ENCODE measurements around the gene LIPC. TPM values are rescaled to one million over a fixed set of nuclear protein-coding genes. Genes with fewer than 3 reads are reported as not detected.

Gene LIPC
- total and polyA plus RNA-seq, 9 of the 15 experiments (the other 6 are each of a cell fraction or from before 2014, with no cell fraction given) = 0.07 to 0.41 (median 0.11) TPM; not detected in 2

DNA sequence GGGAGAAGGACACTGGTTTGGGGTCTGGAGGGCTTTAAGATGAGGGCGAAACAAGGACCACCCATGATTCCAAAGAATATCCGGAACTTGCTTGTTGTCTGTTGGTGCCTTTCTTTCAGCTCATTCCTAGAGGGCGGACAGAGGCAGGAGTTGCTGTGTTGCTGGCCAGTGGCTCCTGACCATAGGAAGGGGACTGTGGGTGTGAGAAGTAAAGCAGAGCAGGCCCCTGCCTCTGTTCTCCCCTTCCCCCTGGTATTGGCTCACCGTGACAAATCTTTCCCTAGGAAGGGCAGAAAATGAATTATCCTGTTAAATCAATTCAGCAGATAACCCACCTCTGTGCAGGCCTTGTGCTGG, 89.1 kb downstream of the LIPC start:
- H3K27ac ChIP-seq (ENCODE audit: extremely low read depth, low read depth, low read length) = peak overlapping the region; percentile 80
- POLR2A ChIA-PET = interaction anchor here (0.6 to 1.6 kb wide), 5 partner anchors 9 to 116 kb away, joined by 3 to 7 read pairs (median 4); no protein-coding TSS in a partner anchor
- H3K9ac ChIP-seq (ENCODE audit: insufficient read depth in 1 of 2, low read depth in 2 of 2, low read length in 2 of 2) = peak overlapping the region; percentile 67 to 79; a peak in 3 of 4 replicates
- no peaks in the 10 kb centered on the region for H4K20me1 ChIP-seq (replicated peaks; ENCODE audit: control insufficient read depth, insufficient read depth, low read length)
- DNase-seq (ENCODE audit: extremely low read depth in 1 of 4, low spot score in 3 of 4) (peak in 1 of 4 experiments; percentile 22), ATAC-seq (peak; percentile 30), FAIRE-seq (no peak)
- H3K4me2 ChIP-seq (ENCODE audit: insufficient read depth, low read length) = peak overlapping the region; percentile 81
- no peaks in the 10 kb centered on the region for H3K9me3 ChIP-seq (replicated peaks; ENCODE audit: control insufficient read depth, insufficient read depth, low read depth, low read length)
- TSS peak; percentile 94 for BruUV-seq (replicated peaks)
- no peaks in the 10 kb centered on the region for H3K9me1 ChIP-seq (ENCODE audit: control insufficient read depth, insufficient read depth, low read length)
- no peaks in the 10 kb centered on the region for H3K36me3 ChIP-seq (ENCODE audit: control insufficient read depth, insufficient read depth, low read length)
- no peaks in the 10 kb centered on the region for H3K79me2 ChIP-seq (ENCODE audit: control insufficient read depth, insufficient read depth, low read length)
- WGBS (ENCODE audit: insufficient coverage, low coverage, missing lambda C conversion rate) = 56% methylated on average over 4 of the region's 4 CpGs
- intact Hi-C loops (cut with micrococcal nuclease) (no loop called here), in situ Hi-C loops (cut with MboI) (no loop called here)
- H2AFZ ChIP-seq (ENCODE audit: low read depth, low read length) = peak overlapping the region; percentile 79
- CTCF ChIA-PET (ENCODE audit: low intra/inter-chr PET ratio) = no interaction called here
- peaks cover 36 to 52% of the 10 kb centered on the region in 2 experiments for H3K4me1 ChIP-seq (replicated peaks in 1 of 2; ENCODE audit: control insufficient read depth in 2 of 2, insufficient read depth in 2 of 2, low read length in 2 of 2)
- no peak for TF ChIP-seq CEBPG (CRISPR knock-in tag; IDR thresholded peaks at IDR 0.05)
- no peak for TF ChIP-seq CEBPG (tag; conservative IDR thresholded peaks at IDR 0.05 in 1 of 2, IDR thresholded peaks at IDR 0.05 in 1 of 2)
- peak; percentile 22 for TF ChIP-seq RBBP5 (IDR thresholded peaks at IDR 0.05; ENCODE audit: borderline replicate concordance, insufficient read depth, low read length, poor library complexity, severe bottlenecking)
- TF ChIP-seq TCFL5 (CRISPR knock-in tag; conservative IDR thresholded peaks at IDR 0.05) = no peak
- TF ChIP-seq ZNF134 (CRISPR knock-in tag; conservative IDR thresholded peaks at IDR 0.05) = no peak
- TF ChIP-seq FOXP1 (CRISPR knock-in tag; IDR thresholded peaks at IDR 0.05) = 0 out of 2 replicates have a peak, but pooled peaks have one; percentile 6
- no peak for TF ChIP-seq ZNF197 (CRISPR knock-in tag; IDR thresholded peaks at IDR 0.05; ENCODE audit: low read depth)
- TF ChIP-seq ZKSCAN8 (CRISPR knock-in tag; IDR thresholded peaks at IDR 0.05) = 0 out of 2 replicates have a peak, but pooled peaks have one; percentile 50
- TF ChIP-seq, protein P1, sequence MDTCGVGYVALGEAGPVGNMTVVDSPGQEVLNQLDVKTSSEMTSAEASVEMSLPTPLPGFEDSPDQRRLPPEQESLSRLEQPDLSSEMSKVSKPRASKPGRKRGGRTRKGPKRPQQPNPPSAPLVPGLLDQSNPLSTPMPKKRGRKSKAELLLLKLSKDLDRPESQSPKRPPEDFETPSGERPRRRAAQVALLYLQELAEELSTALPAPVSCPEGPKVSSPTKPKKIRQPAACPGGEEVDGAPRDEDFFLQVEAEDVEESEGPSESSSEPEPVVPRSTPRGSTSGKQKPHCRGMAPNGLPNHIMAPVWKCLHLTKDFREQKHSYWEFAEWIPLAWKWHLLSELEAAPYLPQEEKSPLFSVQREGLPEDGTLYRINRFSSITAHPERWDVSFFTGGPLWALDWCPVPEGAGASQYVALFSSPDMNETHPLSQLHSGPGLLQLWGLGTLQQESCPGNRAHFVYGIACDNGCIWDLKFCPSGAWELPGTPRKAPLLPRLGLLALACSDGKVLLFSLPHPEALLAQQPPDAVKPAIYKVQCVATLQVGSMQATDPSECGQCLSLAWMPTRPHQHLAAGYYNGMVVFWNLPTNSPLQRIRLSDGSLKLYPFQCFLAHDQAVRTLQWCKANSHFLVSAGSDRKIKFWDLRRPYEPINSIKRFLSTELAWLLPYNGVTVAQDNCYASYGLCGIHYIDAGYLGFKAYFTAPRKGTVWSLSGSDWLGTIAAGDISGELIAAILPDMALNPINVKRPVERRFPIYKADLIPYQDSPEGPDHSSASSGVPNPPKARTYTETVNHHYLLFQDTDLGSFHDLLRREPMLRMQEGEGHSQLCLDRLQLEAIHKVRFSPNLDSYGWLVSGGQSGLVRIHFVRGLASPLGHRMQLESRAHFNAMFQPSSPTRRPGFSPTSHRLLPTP (IDR thresholded peaks at IDR 0.05; ENCODE audit: borderline replicate concordance, extremely low read depth, insufficient read length) = no peak
- no peak for TF ChIP-seq TRIM28 (IDR thresholded peaks at IDR 0.05)
- H3K4me3 ChIP-seq = peak overlapping the region; percentile 0
- H3K27me3 ChIP-seq (ENCODE audit: control insufficient read depth in 2 of 2, insufficient read depth in 2 of 2, low read length in 2 of 2) = no peaks in the 10 kb centered on the region
